Uterus (tissue), 4 donors: ENCODE data around the gene EXOC3. TPM values are rescaled to one million over a fixed set of nuclear protein-coding genes. Genes with fewer than 3 reads are reported as not detected.
"Not testable (repeated sequence)": the region's sequence is repeated elsewhere in the genome, so short reads cannot be mapped to it uniquely, and the experiment has no call there.

Experiments used
- DNase-seq, 2 donors: peaks; one replicate each; pipeline ENCODE4 v3.0.0-alpha.2; 2019 to 2020
- H3K27ac ChIP-seq, 2 donors: fragments of 200-600 bp; sonication (generic); 1 replicate in 1 of 2; 2 replicates in 1 of 2; pipeline ENCODE4 v1.5.1; 2016 to 2018
- H3K27me3 ChIP-seq, 2 donors: fragments of 200-600 bp; sonication (generic); one replicate each; pipeline ENCODE4 v1.5.1; 2018 to 2019; ENCODE audit warnings: control low read depth in 1 of 2
- H3K36me3 ChIP-seq, 2 donors: fragments of 200-600 bp; sonication (generic); one replicate each; pipeline ENCODE4 v1.5.1; 2019; ENCODE audit warnings: control low read depth in 1 of 2
- H3K4me1 ChIP-seq, 2 donors: fragments of 200-600 bp; sonication (generic); one replicate each; pipeline ENCODE4 v1.5.1; 2018 to 2019; ENCODE audit warnings: control low read depth in 1 of 2
- H3K4me3 ChIP-seq, 2 donors: fragments of 200-600 bp; sonication (generic); 1 replicate in 1 of 2; 2 replicates in 1 of 2; pipeline ENCODE4 v1.5.1; 2018 to 2019; ENCODE audit warnings: mild to moderate bottlenecking in 1 of 2
- H3K9me3 ChIP-seq, 2 donors: fragments of 200-600 bp; sonication (generic); one replicate each; pipeline ENCODE4 v1.5.1; 2019; ENCODE audit warnings: control low read depth in 1 of 2
- POLR2A ChIP-seq, 2 donors: fragments of 450-650 bp; IDR thresholded peaks; one replicate each; pipeline ENCODE4 v1.6.1; 2016; ENCODE audit warnings: antibody characterized with exemption in 2 of 2, mild to moderate bottlenecking in 1 of 2, moderate library complexity in 1 of 2
- intact Hi-C: fragments of 100-400 bp; cut with DNase I; formaldehyde crosslinking; loops from one replicate; pipeline ENCODE4 v1.15.1; 2023; ENCODE audit warnings: low total_unique reads
- total RNA-seq, 4 donors: library from RNA; depleted of rRNA in 3 of 4; stranded (reverse); fragments of >200 nt in 3 of 4; gene quantifications; one replicate each; pipeline versions ENCODE4 v1.1.0 to v1.2.4, GENCODE V29; 2014 to 2023
- TF ChIP-seq, protein P1 (sequence below), 4 experiments: fragments of 200-600 bp in 2 of 4; fragments of 450-650 bp in 2 of 4; sonication (generic) in 2 of 4; IDR thresholded peaks; one replicate each; pipeline ENCODE4 v1.5.1; 2016 to 2019; ENCODE audit warnings: antibody characterized with exemption in 4 of 4, mild to moderate bottlenecking in 2 of 4, moderate library complexity in 1 of 4
- donor health status: DM: yes; HTN: yes; CAD: no.

Gene EXOC3
- total RNA-seq, 4 donors from 2014 or later: 30.6 to 64.4 (median 50.2) TPM

DNA sequence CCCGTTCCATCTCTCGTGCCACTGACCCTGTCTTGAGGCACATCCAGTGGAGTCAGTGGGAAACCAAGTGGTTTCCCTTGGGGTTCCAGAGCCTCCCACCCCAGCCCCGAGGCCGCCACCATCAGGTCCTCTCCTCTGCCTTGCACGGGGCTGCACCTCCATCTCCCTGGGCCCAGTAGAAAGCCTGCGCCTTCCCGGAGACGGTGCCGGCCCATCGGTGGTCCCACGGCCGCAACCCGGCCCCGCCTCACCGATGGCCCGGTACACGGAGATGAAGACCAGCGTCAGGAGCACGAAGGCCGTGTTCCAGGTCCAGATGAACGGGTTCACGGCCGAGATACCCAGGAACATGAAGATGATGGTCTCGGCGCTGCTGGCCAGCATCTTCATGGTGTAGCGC, 40.0 kb downstream of the EXOC3 start:
- intact Hi-C loops: no loop called here
- no peaks in the 10 kb centered on the region for H3K36me3 ChIP-seq
- no peaks in the 10 kb centered on the region for H3K9me3 ChIP-seq
- H3K4me1 ChIP-seq: no peaks in the 10 kb centered on the region
- DNase-seq: no peak
- no peak overlapping the region for H3K4me3 ChIP-seq
- no peak overlapping the region for H3K27ac ChIP-seq
- H3K27me3 ChIP-seq: peaks cover 5 to 32% of the 10 kb centered on the region in 2 donors
- TF ChIP-seq, protein P1, sequence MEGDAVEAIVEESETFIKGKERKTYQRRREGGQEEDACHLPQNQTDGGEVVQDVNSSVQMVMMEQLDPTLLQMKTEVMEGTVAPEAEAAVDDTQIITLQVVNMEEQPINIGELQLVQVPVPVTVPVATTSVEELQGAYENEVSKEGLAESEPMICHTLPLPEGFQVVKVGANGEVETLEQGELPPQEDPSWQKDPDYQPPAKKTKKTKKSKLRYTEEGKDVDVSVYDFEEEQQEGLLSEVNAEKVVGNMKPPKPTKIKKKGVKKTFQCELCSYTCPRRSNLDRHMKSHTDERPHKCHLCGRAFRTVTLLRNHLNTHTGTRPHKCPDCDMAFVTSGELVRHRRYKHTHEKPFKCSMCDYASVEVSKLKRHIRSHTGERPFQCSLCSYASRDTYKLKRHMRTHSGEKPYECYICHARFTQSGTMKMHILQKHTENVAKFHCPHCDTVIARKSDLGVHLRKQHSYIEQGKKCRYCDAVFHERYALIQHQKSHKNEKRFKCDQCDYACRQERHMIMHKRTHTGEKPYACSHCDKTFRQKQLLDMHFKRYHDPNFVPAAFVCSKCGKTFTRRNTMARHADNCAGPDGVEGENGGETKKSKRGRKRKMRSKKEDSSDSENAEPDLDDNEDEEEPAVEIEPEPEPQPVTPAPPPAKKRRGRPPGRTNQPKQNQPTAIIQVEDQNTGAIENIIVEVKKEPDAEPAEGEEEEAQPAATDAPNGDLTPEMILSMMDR (IDR thresholded peaks at IDR 0.05): no peak
- TF ChIP-seq POLR2A (IDR thresholded peaks at IDR 0.05): no peak

DNA sequence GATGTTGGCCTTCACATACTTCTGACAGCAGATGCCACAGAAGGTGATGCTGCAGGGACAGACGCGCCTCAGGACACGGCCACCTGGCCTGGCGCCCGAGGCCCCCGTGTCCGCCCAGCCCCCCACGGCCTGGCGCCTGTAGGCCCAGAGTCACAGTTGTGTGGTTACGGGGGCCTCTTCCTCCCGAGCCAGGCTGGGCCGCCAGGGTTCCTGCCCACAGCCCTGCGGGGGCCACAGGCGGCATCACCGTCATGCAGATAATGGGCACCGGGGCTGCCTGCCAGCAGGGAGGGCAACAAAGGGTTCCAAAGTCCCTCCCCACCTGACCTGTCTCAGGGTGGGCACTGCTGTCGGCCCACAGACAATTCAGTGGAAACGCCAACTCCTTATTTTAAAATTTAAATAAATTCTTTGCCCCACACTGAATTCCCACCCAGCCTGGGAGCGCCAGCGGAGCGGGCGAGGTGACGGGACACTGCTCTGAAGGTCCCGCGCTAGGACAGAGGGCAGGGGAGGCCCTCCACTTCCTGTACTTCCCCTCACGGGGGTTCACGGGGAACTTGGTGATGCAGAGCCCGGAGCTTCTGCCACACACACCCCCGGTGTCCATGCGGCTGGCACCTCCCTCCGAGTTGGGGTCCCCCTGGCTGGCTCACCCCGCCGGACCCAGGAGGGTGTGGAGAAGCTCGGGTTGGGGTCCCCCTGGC, 40.6 kb downstream of the EXOC3 start:
- Histone ChIP-seq H3K36me3 (no peaks in the 10 kb centered on the region), H3K9me3 (no peaks in the 10 kb centered on the region), H3K4me3 (no peak overlapping the region), H3K4me1 (no peaks in the 10 kb centered on the region), H3K27ac (no peak overlapping the region), H3K27me3 (peaks cover 5 to 26% of the 10 kb centered on the region in 2 donors)
- intact Hi-C loops: no loop called here
- TF ChIP-seq POLR2A (IDR thresholded peaks at IDR 0.05): no peak
- TF ChIP-seq, protein P1 (IDR thresholded peaks at IDR 0.05): no peak
- no peak for DNase-seq

DNA sequence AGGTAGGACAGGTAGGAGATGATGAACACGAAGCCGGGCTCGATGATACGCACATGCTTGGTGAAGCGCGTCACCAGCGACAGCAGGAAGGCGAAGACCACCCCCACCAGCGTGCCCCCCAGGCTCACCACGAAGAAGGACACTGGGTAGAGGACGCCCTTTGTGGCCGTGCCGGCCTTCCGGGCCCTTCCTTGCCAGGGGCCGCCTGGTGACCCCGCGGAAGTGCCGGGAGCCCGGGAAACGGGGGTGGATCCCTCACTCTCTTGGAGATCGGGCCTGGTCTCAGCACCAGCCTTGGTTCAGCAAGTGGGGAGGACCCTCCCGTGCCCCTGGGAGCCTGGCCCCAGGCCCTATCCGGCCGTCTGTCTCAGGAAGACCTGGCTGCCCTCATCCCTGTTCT, 41.6 kb downstream of the EXOC3 start:
- Histone ChIP-seq H3K4me3 (no peak overlapping the region), H3K4me1 (no peaks in the 10 kb centered on the region), H3K9me3 (no peaks in the 10 kb centered on the region), H3K27me3 (peaks cover 5 to 18% of the 10 kb centered on the region in 2 donors), H3K27ac (no peak overlapping the region), H3K36me3 (no peaks in the 10 kb centered on the region)
- intact Hi-C loops: no loop called here
- no peak for DNase-seq
- TF ChIP-seq, protein P1 (IDR thresholded peaks at IDR 0.05): no peak
- TF ChIP-seq POLR2A (IDR thresholded peaks at IDR 0.05): no peak

DNA sequence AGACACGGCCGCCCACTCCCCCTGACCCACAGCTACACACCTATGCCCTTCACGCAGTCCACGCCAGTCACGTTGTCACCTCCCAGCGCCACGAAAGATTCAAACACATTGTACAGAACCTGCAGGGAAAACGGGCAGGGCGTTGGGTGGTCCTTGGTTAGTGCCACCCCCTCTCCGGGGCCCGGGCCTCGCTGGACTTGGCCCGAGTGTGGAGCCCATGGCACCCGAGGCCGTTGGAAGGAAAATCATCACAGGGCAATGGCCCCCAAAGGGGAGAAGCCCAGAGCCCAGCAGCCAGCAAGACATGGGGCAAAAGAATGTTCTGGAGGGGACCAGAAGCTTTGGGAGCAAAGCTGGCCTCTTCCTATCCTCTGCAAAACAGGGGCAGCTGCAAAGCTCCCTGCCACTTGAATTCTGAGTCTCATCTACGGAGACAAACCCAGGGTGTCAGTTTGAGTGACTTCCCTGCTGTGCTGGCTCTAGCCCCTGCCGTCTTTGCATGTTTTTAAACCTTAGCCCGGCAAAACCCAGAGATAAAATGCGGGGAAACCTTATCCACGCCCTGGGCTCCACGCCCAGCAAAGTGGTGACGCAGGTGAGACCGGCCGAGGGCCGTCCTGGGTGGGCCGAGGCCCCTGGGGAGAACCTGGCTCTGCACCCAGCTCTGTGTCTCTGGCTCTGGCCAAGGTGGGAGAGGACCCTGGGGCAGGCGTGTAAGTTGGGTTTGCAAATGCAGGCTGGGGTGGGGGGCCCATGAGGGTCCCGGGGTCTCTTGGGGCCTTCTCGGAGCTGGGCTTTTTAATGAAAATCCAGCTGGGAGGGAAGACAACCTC, 42.4 kb downstream of the EXOC3 start:
- intact Hi-C loops: no loop called here
- H3K27me3 ChIP-seq: peaks cover 5 to 12% of the 10 kb centered on the region in 2 donors
- no peaks in the 10 kb centered on the region for H3K36me3 ChIP-seq
- H3K27ac ChIP-seq: no peak overlapping the region
- no peaks in the 10 kb centered on the region for H3K4me1 ChIP-seq
- no peak for DNase-seq
- H3K4me3 ChIP-seq: no peak overlapping the region
- no peaks in the 10 kb centered on the region for H3K9me3 ChIP-seq
- TF ChIP-seq, protein P1 (IDR thresholded peaks at IDR 0.05): no peak
- TF ChIP-seq POLR2A (IDR thresholded peaks at IDR 0.05): no peak

DNA sequence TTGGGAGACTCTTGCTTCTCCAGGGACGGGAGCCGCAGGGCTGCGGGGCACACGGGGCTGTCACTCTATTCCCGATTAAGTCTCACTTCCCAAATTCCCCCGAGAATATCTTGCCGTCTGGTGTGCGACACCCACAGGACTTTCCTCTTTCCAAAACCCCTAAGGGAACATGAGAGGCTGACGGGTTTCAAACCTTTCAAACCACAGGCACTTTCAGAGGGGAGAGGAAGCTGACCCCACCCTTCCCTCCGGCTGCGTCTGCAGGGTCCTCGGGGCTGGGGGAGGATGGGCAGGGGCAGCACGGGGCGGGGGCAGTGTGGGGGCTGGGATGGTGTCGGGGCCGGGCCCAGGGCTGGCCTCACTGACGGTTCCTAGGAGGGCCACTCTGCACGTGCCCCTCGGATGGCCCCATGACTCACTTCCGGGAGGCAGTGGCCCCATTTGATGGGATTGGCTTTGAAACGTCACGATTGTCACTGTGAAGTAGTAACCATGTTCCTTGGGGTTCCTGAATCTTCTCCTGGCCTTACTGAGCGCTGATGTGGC, 43.0 kb downstream of the EXOC3 start:
- intact Hi-C loops: no loop called here
- Histone ChIP-seq H3K27me3 (peaks cover 5% of the 10 kb centered on the region in 2 donors), H3K4me1 (no peaks in the 10 kb centered on the region), H3K4me3 (no peak overlapping the region), H3K9me3 (no peaks in the 10 kb centered on the region), H3K27ac (no peak overlapping the region), H3K36me3 (no peaks in the 10 kb centered on the region)
- DNase-seq: no peak
- TF ChIP-seq POLR2A (IDR thresholded peaks at IDR 0.05): no peak
- TF ChIP-seq, protein P1 (IDR thresholded peaks at IDR 0.05): no peak

DNA sequence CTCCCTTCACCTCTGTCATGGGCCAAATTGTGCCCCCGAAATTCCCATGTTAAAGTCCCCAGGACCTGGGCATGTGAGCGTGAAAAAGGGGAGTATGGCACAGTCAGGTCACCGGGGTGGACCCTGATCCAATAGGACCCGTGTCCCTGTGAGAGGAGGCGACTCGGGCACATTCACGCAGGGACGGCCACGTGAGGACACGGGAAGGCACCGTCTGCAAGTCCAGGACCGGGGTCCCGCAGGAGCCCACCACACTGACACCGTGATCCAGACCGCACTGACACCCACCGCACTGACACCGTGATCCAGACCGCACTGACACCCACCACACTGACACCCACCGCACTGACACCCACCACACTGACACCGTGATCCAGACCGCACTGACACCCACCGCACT, 43.6 kb downstream of the EXOC3 start:
- H3K4me3 ChIP-seq, intact Hi-C loops, H3K4me1 ChIP-seq, H3K36me3 ChIP-seq, H3K27me3 ChIP-seq, H3K27ac ChIP-seq, H3K9me3 ChIP-seq, DNase-seq: not testable (repeated sequence)
